ELF-1 (cell line): ENCODE data around the gene PTPRM.

Experiments
- DNase-seq: peaks from one replicate; pipeline ENCODE4 v3.0.0-alpha.2; 2016; ENCODE audit warnings: low read depth, low spot score

Gene PTPRM

DNA sequence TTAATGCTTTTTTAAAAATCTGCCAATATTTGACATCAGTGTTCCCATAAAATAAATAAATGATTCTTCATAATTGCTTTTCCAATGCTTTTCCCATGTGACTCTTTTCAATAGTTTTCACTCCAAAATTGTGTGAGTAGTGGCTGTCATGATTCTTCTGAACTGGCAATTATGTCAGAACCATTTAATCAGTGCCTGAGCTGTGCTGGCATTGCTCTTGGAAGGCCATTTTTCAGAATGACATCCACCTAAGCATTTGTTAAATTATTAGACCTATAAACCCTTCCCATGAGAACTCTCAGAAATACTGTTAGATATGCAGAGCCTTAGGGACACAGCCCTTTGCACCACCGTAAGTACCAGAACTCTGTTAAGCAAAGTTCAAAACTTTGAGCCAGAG lies 707.3 kb downstream of the PTPRM start:
- no peak for DNase-seq

DNA sequence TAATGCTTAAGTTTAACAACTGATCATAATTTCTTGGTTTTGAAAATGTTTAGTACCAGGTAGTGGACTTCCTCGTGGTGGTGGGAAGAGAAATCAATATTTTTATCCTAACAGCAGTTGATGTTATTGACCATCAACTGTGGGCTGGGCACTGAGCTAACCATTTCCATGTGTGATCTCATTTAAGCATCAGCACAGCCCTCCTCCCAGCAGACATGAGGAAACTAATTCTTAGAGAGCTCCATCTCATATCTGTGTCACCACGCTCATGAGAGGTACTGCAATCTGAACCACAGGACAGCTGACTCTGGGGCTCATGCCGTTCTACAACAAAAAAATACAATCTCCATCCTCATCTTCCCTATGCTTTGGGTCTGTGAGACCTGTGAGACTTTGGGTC lies 709.3 kb downstream of the PTPRM start:
- no peak for DNase-seq

DNA sequence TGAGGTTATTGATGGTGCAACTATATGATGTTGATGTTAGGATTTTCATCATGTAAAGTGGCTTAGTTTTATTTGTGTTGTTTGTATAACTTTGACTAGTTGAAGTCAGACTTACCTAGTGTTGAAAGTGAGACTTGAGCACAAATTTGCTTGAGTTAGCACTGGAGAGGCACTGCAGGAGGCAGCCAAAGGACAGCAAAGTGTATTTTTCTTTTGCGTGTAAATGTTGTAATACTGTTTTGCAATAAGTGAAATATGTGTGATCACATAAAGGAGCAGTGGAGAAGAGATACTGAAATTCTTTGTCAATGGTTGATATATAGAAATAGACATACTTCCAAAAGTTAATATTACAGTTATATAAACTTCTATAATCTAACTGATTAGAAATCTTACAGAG lies 710.2 kb downstream of the PTPRM start:
- DNase-seq, result no peak

DNA sequence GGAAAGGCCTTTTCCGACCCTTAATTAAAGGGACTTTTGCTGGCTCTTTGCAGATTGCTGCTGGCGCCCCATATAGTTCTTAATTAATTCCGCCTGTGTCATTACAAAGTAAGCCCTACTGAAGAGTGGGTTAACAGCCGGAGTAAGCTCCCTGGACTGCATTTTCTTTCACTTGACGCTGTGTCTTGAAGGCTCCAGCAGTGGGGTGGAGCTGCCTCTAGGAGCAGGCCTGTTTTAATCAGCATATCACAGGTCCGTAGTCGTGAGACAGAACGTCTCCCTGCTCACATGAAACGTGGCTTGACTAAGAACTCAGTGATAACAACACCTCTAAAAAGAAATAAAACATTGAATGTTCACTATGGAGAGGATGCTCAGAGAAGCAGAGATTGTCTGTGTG lies 712.2 kb downstream of the PTPRM start:
- DNase-seq, result no peak

DNA sequence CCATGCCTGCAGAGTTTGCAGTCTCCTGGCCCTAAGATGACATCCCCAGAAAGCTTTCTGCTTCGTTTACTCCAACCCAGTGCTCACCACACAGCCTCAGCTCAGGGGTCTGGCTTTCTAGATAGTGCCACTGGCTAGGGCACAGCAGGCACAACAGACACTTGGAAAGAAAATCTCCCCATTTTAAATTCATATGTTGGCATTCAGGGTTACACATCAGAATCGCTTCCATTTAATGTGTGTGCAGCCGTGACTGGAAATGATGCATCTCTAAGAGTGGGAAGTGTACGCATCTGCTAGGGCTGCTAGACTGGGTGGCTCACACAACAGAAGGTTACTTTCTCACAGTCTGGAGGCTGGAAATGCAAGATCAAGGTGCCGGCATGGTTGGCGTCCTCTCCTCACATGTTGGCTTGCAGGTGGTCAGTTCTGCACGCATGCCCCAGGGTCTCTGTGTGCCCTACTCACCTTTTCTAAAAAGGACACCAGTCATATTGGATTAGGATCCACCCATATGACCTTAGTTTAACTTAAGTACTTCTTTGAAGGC lies 712.7 kb downstream of the PTPRM start:
- no peak for DNase-seq

DNA sequence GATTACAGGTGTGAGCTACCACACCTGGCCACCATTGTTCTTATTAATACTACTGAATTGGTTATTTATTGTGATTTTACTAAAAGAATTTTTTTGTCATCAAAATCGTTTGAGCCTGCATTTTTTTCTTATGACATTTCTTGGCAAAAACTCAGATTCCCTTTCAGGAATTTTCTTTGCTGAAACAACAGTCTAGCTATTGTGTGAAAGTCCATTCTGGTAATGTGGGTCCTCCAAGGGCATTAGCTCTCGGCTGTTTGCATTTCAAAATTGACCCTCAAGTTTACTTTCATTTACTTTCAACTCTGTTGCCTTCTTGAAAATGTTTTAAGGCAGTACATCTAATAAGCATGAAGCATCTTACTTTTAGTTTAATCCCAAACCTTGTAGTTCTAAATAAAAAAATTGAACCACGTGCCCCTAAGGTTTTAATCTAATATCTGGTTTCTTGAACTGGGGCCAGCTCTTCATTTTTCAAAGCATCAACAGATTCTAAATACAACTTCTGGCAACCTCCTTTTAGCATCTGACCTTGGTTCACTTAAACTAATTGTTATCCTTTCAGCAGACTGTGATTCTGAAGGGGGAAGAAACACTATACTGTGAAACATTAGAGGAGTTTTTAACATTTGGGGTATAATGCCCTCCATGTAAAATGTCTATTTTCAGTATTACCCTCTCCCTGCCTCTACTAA lies 716.9 kb downstream of the PTPRM start:
- no peak for DNase-seq

DNA sequence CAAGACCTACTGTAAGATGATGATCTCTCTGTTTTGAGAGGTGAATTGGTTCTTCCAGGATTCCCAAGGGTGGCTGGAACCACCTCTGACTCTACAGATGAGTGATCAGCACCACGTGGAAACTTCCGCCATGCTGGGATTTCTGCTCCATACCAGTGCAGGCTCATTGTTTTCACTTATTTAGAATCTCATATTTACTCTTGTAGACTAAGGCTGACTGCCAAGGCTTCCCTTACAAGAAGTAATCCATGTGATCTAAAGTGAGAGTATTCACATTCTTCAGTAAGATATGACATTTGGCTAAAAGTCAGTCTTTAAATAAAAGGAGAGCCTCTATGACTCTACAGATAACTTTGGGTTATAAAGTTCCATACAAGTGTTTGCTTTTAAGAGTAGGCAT lies 719.2 kb downstream of the PTPRM start:
- DNase-seq, result no peak

DNA sequence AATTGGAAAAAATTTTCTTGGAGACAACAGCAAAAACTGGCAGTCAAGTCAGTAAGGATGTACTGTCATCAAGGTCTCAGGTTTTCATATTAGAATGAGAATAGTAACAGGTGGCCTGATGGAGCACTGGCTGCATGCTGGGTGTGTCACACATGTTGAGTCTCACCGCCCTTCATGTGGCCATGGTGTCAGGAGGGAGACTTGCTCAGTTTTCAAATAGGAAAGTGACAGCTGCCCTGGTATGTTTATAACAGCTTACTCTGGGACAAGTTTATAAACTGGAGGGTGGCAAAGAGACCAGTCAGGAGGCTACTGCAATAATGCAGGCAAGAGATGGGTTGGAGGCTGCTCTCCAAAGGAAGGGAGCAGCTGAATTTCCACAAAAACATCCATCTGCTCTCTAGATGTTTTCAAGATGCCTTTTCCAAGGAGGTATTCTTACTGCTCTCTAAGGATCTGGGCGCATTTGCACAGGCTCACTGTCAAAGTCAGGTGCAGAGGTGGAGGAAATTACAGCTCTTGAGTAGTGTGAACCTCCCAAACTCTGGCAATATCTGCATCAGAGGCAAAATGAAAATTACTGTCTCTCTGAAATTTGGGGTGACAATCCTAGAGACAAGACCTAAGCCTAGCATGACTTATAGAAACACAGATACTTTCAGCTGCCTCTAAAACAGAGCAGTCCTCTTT lies 720.2 kb downstream of the PTPRM start:
- no peak for DNase-seq

DNA sequence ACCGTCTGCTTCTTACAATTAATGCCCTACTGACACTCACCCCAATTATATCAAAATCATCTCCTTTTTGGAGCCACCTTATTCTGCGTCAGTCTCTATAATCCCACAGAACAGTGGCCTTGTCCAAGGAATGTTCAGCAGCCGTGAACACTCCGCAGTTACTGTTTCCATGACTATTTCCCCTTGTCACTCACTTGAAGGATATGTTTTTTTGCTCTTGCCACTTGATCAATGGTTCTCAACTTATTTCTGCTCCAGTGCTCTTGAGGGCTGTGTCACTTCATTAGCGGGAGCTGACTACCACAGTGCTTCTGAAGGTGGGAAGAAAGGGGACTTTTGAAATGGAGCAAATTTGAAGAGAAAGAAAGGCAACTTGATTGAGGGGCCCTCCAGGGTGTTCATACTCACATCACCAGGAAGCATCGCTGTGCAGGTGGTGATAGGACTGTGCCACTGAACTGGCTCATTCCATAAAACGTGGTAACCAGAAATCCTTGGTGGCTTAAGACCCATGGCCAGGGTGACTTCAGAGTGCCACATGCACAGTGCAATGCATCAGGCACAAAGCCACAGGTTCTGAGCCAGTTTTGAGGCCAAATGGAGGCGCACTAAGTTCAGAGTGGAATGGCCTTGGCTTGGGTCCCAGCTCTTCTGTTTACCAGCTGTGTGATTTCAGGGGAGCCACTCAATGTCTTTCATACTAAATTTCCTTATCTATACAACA lies 721.5 kb downstream of the PTPRM start:
- DNase-seq, result no peak

DNA sequence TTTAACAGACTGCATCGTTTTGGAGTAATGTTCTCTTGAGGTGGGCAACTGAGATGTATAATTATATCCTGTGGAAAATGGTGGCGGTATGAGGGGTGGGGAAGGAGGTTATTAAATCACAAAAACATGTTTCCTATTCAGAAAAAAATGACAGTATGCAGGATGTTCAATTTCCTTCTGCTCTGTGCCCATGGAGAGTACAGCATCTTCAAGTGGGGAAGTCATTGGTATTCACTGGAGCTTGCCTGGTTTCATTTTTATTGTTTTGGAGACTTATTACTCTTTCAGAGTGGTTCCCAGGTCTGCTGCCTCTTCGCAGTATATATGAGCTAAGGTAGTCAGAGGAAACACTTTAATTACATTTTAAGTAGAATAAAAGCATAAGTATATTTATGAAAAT lies 723.3 kb downstream of the PTPRM start:
- no peak for DNase-seq

DNA sequence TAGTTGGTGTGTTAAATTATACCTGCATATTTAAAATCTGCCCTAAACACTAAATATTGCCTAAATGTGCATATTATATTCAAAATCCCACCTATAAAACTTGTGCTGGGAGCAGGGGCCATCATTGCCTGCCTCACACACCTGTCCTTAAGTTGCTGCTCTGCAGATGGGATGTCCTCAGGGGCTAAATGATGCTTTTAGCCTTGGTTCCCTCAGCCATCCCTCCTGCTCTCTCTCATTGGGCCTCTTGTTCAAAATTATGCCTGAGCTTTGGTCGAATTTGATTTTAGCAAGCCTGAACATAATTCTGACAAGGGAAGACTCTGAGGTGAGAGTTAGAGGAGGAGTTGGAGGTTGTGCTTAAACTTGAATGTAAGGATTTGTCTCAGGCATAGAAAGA lies 723.8 kb downstream of the PTPRM start:
- no peak for DNase-seq

DNA sequence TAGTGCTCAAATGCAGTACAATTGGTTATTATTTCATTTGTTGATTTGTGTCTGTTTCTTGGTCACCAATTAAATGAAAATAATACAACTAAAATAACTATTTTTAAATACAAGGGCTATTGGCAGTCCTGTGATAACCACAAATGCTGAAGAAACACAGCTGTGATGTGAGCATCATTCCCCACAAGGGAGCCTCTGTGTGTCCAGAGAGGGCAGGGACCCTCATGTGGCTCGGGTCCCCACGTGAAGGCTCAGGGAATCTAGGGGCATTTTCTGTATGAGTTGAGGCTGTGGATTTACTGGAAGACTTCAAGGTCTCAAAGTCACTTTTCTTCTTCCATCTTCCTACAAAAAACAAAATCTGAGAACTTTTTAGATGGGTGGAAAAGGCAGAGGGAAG lies 726.1 kb downstream of the PTPRM start:
- DNase-seq, result no peak

DNA sequence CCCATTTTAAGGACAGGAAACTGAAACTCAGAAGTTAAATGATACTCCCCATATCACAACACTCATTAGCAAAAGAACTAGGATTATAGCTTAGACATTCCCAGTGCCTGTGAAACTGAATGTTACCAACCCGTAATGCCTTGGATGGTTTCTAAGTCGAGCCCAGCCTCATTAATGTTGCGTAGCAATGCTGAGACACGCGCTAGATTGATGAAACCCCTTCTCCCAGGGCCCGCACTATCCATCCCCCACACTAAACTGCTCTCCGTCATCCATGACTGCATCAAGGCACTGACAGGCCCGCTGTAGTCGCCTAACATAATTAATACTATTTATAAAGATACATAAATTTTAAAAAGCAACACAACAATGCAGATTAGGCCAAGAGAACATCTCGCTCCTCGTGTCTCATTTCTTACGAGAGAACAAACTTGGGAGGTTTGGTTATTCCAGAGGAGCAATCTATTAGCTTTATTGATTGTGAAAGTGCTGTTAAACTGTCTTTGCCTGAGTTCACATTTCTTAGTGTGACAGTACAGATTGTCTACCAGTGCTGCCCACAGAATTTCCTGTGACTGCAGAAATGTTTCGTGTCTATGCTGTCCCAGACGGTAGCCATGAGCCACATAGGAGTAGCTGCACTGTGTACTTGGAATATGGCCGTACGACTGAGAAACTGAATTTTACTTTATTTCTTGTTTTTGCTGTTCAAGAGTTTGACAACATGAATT lies 729.9 kb downstream of the PTPRM start:
- no peak for DNase-seq

DNA sequence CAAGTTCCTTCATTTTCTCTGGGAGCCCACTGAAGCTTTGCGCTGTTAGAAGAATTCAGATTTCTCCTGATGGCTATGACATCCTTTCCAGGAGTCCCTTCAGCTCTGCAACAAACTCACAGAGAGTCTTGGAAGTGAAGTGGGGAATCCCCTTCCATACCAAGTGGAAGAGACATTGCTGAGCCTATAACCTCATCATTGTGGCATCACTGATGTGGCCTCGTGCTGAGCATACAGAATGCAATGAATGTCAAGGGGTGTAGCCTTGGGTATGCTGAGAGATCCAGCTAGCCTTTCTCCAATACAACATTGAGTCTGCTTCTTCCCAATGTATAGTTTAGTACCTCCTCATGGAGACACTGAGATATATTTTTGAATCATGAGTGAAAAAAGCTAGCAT lies 731.1 kb downstream of the PTPRM start:
- DNase-seq, result no peak

DNA sequence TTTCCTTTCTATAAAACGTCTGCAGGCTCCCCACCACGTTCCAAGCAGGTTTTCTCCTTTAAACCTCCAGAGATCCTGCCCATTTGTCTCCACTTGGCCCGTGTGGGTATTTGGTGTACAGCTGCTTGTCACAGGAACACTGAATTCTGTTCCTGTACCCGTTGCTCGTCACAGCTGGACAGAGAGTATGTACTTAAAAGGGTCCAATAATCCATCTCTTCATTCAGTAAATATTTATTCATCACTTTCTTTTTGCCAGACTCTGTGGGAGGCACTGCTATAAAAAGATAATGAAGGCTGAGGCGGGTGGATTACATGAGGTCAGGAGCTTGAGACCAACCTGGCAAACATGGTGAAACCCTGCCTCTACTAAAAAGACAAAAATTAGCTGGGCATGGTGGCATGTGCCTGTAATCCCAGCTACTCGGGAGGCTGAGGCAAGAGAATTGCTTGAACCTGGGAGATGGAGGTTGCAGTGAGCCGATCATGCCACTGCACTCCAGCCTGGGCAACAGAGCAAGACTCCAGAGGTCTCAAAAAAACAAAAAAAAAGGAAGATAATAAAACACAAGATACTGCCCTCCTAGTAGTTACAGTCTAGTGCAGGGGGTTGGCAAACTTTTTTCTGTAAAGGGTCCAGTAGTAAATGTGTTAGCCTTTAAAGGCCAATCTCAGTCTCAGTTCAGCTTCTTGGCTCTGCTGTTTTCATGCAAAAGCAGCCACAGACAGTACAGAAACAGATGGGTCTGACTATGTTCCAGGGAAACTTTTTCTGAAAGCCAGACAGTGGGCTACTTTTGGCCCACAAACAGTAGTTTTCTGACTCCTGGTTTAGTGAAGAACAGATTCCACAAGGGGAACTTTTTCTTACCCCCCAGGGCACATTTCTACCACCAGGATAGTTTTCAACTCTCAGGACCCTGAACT lies 732.2 kb downstream of the PTPRM start:
- DNase-seq, result no peak

DNA sequence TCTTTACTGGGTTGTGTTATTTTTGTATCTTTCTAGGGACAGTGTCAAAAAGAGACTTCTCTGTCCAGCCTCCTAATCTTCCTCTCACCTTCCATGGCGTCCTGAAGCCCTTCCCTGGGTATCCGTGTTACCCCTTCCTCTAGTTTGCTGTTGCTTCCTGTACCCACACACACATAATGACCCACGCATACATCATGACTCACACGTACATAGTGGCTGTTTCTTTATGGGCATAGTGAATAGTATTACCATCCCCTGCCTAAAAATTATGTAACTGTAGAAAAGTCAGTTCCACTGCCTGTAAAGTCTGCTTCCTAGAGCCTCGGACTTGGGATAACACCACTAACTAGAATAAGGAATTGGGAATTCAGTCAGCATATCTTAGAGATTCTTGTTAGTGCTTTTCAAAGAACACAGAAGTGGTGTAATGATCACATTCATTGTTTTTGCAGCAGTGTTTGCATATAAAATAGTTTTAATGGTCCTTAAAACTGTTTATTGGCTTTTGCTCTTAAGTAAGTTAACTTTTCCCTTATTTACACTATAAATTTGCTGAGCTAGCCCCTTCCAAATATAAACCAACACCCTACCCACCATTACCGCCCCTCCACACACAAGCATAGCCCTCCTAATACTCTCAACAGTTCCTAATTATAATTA lies 733.8 kb downstream of the PTPRM start:
- DNase-seq, result no peak

DNA sequence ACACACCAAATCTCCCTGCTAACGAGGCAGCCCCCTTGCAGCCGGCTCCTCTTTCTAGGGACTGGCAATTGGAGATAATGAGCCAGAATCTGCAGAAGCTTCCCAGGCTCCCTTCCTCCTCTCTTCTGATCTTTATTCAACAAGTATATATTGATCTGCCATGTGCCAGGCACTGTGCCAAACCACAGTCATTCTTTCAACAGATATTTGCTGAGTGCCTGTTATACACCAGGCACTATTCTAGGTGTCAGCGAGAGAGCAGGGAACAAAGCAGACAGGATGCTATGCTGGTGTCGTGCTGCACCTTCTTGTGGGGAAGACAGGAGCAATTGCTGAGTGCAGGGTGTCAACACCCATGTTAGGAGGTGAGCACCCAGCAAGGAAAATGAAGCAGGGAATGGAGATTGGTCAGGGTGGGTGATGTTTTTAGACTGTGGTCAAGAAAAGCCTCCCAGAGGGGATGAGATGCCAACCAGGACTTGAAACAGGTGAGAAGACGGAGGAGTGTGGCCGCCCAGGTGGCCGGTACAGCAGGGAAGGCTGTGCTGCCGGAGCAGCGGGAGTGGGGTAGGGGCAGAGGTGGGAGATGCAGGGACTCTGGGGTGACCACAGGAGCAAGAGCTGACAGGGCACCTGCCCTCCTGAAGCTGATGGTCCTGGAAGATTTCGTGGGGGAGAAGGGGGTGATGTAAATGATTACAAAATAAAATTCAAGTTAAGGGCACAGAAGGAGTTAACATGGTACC lies 734.5 kb downstream of the PTPRM start:
- DNase-seq, result no peak

DNA sequence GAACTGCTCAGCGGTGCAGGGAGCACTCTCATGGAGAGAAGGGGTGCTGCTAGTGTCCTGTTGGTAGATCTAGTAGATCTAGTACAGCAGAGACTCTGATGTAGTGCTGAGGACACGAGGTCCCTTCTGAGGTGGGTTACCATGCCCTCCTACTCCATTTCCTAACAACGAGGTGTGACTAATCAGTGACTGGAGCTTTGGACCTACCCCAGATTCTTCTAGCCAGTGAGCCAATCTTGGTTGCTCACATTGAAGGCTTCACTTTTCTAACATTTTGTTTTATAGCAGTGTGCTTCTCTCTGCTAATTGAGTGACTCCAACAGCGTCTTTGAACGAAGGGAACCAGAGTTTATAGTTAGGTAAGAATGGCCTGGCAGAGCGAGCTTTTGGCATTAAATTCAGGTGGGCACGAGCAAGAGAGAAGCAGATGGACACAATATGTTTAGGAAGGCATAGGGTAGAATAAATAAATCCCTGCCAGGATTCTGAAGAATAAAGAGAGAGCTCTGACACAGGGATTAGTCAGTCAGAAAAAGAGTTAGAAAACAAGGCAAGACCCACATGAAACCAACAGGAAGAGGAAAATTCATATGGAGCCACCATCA lies 736.1 kb downstream of the PTPRM start:
- no peak for DNase-seq

DNA sequence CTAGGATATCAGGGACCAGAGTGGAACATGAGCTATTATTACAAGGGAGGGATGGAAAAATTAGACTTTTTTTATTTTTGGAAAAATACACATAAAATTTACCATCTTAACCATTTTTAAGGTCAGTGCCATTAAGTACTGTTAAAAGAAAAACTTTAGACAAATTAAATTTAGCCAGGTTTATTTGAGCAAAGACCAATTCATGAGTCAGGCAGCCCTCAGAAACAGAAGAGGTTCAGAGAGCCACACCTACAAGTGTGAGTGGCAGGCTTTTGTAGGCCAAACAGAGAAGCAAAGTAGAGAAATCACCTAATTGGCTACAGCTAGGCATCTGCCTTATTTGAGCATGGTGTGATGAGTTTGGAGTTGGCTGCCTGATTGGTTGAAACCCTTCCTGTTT lies 740.8 kb downstream of the PTPRM start:
- no peak for DNase-seq
